K562 (cell line): Measurements from ENCODE around the gene PRDM10. TPM values are rescaled to one million over a fixed set of nuclear protein-coding genes. Genes with fewer than 3 reads are reported as not detected.

Experiments
- BHLHE40 ChIP-seq: IDR thresholded peaks from 2 replicates; pipeline ENCODE4 v1.6.1; 2011; ENCODE audit warnings: low read length, improper control_type of control experiment
- CHD7 ChIP-seq: fragments of 200-600 bp; sonication (generic); IDR thresholded peaks from one replicate; pipeline ENCODE4 v1.6.1; 2012; ENCODE audit warnings: mild to moderate bottlenecking, low read depth, low read length, inconsistent platforms
- CREM ChIP-seq: IDR thresholded peaks from 2 replicates; pipeline ENCODE4 v1.6.1; 2014; ENCODE audit warnings: antibody characterized with exemption, low read depth
- HLTF ChIP-seq: fragments of 450-650 bp; IDR thresholded peaks from 2 replicates; pipeline ENCODE4 v1.6.1; 2016
- RBBP5 ChIP-seq: fragments of 200-600 bp; sonication (generic); IDR thresholded peaks from 2 replicates; pipeline ENCODE4 v1.6.1; 2012; ENCODE audit warnings: borderline replicate concordance, mild to moderate bottlenecking, low read length, control low read depth, inconsistent platforms; ENCODE audit not compliant: insufficient read depth, poor library complexity, severe bottlenecking
- RBM17 ChIP-seq: fragments of 200-400 bp; formaldehyde crosslinking; IDR thresholded peaks from 2 replicates; pipeline ENCODE4 v1.6.1; 2017; ENCODE audit warnings: low read depth, mild to moderate bottlenecking, low read length, borderline replicate concordance
- SNIP1 ChIP-seq: fragments of 450-650 bp; IDR thresholded peaks from 2 replicates; pipeline ENCODE4 v1.7.1; 2017; ENCODE audit warnings: low read depth, mild to moderate bottlenecking
- SRSF1 ChIP-seq: fragments of 200-400 bp; formaldehyde crosslinking; IDR thresholded peaks from 2 replicates; pipeline ENCODE4 v1.6.1; 2017; ENCODE audit warnings: mild to moderate bottlenecking, low read depth, low read length, moderate library complexity
- TAL1 ChIP-seq: fragments of 450-650 bp; IDR thresholded peaks from 2 replicates; pipeline ENCODE4 v1.6.1; 2016; ENCODE audit warnings: mild to moderate bottlenecking
- ZBTB7A ChIP-seq: IDR thresholded peaks from 2 replicates; pipeline ENCODE4 v1.6.1; 2011; ENCODE audit warnings: low read depth, mild to moderate bottlenecking, low read length, moderate library complexity, borderline replicate concordance; ENCODE audit not compliant: control insufficient read depth
- ZEB2 ChIP-seq: fragments of 450-650 bp; IDR thresholded peaks from 2 replicates; pipeline ENCODE4 v1.6.1; 2016
- polyA plus RNA-seq, 8 experiments: library from polyadenylated mRNA; depleted of rRNA in 4 of 8; stranded (reverse) in 5 of 8; unstranded in 3 of 8; fragments of >200 nt; fragmentation: Nextera tagmentation in 2 of 8; fragmentation: Illumina TruSeq in 1 of 8; extraction: Ambion mirVana in 2 of 8; extraction: Trizol in 1 of 8; gene quantifications; 2 replicates each; pipeline versions ENCODE4 v1.2.1 to v1.2.3, GENCODE V29; 2011 to 2014; ENCODE audit warnings: inconsistent platforms in 1 of 8, missing spikeins in 1 of 8
- total RNA-seq, 7 experiments: library from RNA; depleted of rRNA in 6 of 7; stranded (reverse); fragments of >200 nt in 6 of 7; fragmentation: Illumina TruSeq in 2 of 7; extraction: Trizol in 2 of 7; gene quantifications; 2 replicates each; pipeline versions ENCODE4 v1.2.1 to v1.2.3, GENCODE V29; 2011 to 2021; ENCODE audit warnings: low replicate concordance in 1 of 7
- TF ChIP-seq, protein P1 (sequence below): fragments of 250-450 bp; sonication (Bioruptor Pico); IDR thresholded peaks from 2 replicates; pipeline ENCODE4 v1.4.0; 2020; ENCODE audit warnings: mild to moderate bottlenecking
- TF ChIP-seq, protein P2 (sequence below): fragments of 450-650 bp; IDR thresholded peaks from 2 replicates; pipeline ENCODE4 v1.6.1; 2016; ENCODE audit warnings: antibody characterized with exemption

PRDM10 gene
- total and polyA plus RNA-seq, 9 of the 15 experiments (the other 6 are each of a cell fraction or from before 2014, with no cell fraction given): 0.89 to 9.3 (median 4.5) TPM

DNA sequence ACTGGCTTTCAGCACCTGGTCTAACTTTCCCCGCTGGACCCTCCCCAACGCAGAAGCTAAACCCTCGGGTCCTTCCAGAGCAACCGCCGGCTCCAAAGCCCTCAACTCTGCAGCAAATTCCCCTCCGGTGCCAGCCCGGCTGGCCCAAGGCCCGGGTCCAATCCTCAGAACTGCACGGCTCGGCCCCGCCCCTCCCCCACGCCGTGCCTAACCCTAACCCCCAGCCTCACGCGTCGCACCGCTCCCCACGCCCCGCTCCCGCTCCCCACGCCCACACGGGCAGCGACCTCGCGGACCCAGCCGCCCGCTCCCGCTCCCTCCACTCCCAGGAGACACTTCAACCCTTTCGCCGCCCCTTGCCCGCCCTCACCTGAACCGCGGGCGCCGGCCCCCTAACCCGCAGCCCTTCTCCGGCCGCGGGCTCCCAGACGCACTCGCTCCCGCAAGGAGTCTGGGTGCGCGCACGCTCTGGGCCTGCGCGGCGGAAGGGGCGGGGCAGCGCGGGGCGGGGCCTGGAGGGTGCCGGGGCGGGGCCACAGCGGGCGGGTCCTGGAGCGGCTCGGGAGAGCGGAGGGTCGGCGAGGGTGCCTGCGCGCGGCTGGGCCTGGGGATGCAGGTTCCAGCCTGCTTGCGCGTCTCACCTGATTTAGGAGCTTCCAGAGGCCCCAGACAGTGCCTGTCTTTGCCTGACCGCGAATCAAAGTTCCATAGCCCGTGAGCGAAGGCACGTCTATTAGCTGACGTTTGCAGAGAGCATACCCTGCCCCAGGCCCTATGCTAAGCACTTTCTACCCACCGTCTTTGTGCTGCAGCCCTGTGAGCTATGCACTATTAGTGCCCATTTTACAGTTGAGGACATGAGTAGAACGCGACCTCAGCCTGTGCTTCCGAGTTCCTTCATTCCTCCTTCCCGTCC lies 107.3 kb downstream of the PRDM10 start, which contains the start of gene NFRKB (continued):
- TF ChIP-seq CHD7: no peak
- TF ChIP-seq, protein P1, sequence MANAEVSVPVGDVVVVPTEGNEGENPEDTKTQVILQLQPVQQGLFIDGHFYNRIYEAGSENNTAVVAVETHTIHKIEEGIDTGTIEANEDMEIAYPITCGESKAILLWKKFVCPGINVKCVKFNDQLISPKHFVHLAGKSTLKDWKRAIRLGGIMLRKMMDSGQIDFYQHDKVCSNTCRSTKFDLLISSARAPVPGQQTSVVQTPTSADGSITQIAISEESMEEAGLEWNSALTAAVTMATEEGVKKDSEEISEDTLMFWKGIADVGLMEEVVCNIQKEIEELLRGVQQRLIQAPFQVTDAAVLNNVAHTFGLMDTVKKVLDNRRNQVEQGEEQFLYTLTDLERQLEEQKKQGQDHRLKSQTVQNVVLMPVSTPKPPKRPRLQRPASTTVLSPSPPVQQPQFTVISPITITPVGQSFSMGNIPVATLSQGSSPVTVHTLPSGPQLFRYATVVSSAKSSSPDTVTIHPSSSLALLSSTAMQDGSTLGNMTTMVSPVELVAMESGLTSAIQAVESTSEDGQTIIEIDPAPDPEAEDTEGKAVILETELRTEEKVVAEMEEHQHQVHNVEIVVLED: peak; percentile 88
- TF ChIP-seq BHLHE40: no peak; the same call in 1 of the 2 replicates
- peak; percentile 69; the same call in 1 of the 2 replicates for TF ChIP-seq ZBTB7A
- no peak for TF ChIP-seq SNIP1
- TF ChIP-seq RBM17: no peak
- TF ChIP-seq RBBP5: peak; percentile 70
- TF ChIP-seq, protein P2, sequence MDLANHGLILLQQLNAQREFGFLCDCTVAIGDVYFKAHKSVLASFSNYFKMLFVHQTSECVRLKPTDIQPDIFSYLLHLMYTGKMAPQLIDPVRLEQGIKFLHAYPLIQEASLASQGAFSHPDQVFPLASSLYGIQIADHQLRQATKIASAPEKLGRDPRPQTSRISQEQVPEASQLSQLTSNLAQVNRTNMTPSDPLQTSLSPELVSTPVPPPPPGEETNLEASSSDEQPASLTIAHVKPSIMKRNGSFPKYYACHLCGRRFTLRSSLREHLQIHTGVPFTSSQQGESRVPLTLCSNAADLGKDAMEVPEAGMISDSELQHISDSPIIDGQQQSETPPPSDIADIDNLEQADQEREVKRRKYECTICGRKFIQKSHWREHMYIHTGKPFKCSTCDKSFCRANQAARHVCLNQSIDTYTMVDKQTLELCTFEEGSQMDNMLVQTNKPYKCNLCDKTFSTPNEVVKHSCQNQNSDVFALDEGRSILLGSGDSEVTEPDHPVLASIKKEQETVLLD: 0 out of 2 replicates have a peak, but pooled peaks have one; percentile 27
- no peak for TF ChIP-seq ZEB2
- peak; percentile 5; the same call in 1 of the 2 replicates for TF ChIP-seq CREM
- TF ChIP-seq SRSF1: no peak
- TF ChIP-seq HLTF: no peak
- TF ChIP-seq TAL1: no peak
